Mesenchymal stem cell (in vitro differentiated cells and primary cell): ENCODE data around the gene KRTAP3-1.

Experiments used
- DNase-seq: peaks from one replicate; pipeline ENCODE4 v3.0.0-alpha.2; 2013
- H2AFZ ChIP-seq: one replicate; pipeline ENCODE4 v1.6.1; 2013; ENCODE audit warnings: low read depth, mild to moderate bottlenecking, control low read depth, inconsistent platforms, low read length, moderate library complexity
- H2AK5ac ChIP-seq: 2 replicates; pipeline ENCODE4 v1.6.1; 2013; ENCODE audit warnings: low read length, moderate library complexity, mild to moderate bottlenecking, inconsistent platforms; ENCODE audit not compliant: severe bottlenecking
- H2BK120ac ChIP-seq: one replicate; pipeline ENCODE4 v1.6.1; 2013; ENCODE audit warnings: low read depth, mild to moderate bottlenecking, inconsistent platforms, low read length, moderate library complexity
- H2BK12ac ChIP-seq, 2 experiments: one replicate each; pipeline ENCODE4 v1.6.1; 2013; ENCODE audit warnings: inconsistent platforms in 2 of 2, low read length in 2 of 2, mild to moderate bottlenecking in 2 of 2, moderate library complexity in 2 of 2, control low read depth in 1 of 2
- H2BK15ac ChIP-seq: one replicate; pipeline ENCODE4 v1.6.1; 2013; ENCODE audit warnings: mild to moderate bottlenecking, low read depth, inconsistent platforms; ENCODE audit not compliant: poor library complexity, severe bottlenecking
- H2BK5ac ChIP-seq: 2 replicates; pipeline ENCODE4 v1.6.1; 2013; ENCODE audit warnings: low read depth, mild to moderate bottlenecking, low read length, control low read depth, inconsistent platforms; ENCODE audit not compliant: poor library complexity, severe bottlenecking
- H3K14ac ChIP-seq, 2 experiments: one replicate each; pipeline ENCODE4 v1.6.1; 2013; ENCODE audit warnings: inconsistent platforms in 2 of 2, low read length in 2 of 2, control low read depth in 1 of 2, mild to moderate bottlenecking in 1 of 2, moderate library complexity in 1 of 2
- H3K18ac ChIP-seq, 2 experiments: one replicate each; pipeline ENCODE4 v1.6.1; 2013; ENCODE audit warnings: inconsistent platforms in 2 of 2, low read length in 2 of 2, control low read depth in 1 of 2, low read depth in 1 of 2, mild to moderate bottlenecking in 1 of 2
- H3K23ac ChIP-seq, 2 experiments: one replicate each; pipeline ENCODE4 v1.6.1; 2013; ENCODE audit warnings: inconsistent platforms in 2 of 2, low read length in 2 of 2, mild to moderate bottlenecking in 2 of 2, moderate library complexity in 2 of 2, control low read depth in 1 of 2
- H3K27ac ChIP-seq: 2 replicates; pipeline ENCODE4 v1.5.1; 2013; ENCODE audit warnings: mild to moderate bottlenecking, moderate library complexity, low read length, control low read depth, inconsistent platforms; ENCODE audit not compliant: poor library complexity, severe bottlenecking
- H3K27me3 ChIP-seq, 2 experiments: 2 replicates each; pipeline versions ENCODE4 v1.6.1 to v1.7.0; 2013; ENCODE audit warnings: low read length in 2 of 2, mild to moderate bottlenecking in 2 of 2, moderate library complexity in 2 of 2, control low read depth in 1 of 2, inconsistent platforms in 1 of 2; ENCODE audit not compliant: control insufficient read depth in 1 of 2, insufficient read depth in 1 of 2
- H3K36me3 ChIP-seq, 2 experiments: 2 replicates each; pipeline versions ENCODE4 v1.6.1 to v1.7.0; 2013; ENCODE audit warnings: low read length in 2 of 2, control low read depth in 1 of 2, inconsistent platforms in 1 of 2, low read depth in 1 of 2, mild to moderate bottlenecking in 1 of 2; ENCODE audit not compliant: insufficient read depth in 2 of 2, control insufficient read depth in 1 of 2
- H3K4ac ChIP-seq, 2 experiments: one replicate each; pipeline ENCODE4 v1.6.1; 2013; ENCODE audit warnings: inconsistent platforms in 2 of 2, low read length in 2 of 2, mild to moderate bottlenecking in 2 of 2, moderate library complexity in 2 of 2, control low read depth in 1 of 2, low read depth in 1 of 2
- H3K4me1 ChIP-seq: 2 replicates; pipeline ENCODE4 v1.6.1; 2013; ENCODE audit warnings: low read depth, low read length, control low read depth; ENCODE audit not compliant: control insufficient read depth, insufficient read depth
- H3K4me2 ChIP-seq: 2 replicates; pipeline ENCODE4 v1.6.1; 2013; ENCODE audit warnings: low read length, mild to moderate bottlenecking, inconsistent platforms; ENCODE audit not compliant: poor library complexity, severe bottlenecking
- H3K4me3 ChIP-seq, 2 experiments: 2 replicates each; pipeline versions ENCODE4 v1.5.1 to v1.7.0; 2013; ENCODE audit warnings: low read length in 2 of 2, mild to moderate bottlenecking in 2 of 2, control low read depth in 1 of 2, low read depth in 1 of 2; ENCODE audit not compliant: insufficient read depth in 1 of 2
- H3K79me1 ChIP-seq: replicated peaks from 2 replicates; pipeline ENCODE4 v1.6.1; 2013; ENCODE audit warnings: mild to moderate bottlenecking, control low read depth, low read length, inconsistent platforms; ENCODE audit not compliant: poor library complexity, severe bottlenecking
- H3K9ac ChIP-seq: 2 replicates; pipeline ENCODE4 v1.7.0; 2013; ENCODE audit warnings: mild to moderate bottlenecking, low read length, moderate library complexity
- H3K9me3 ChIP-seq: 2 replicates; pipeline ENCODE4 v1.7.0; 2013; ENCODE audit warnings: mild to moderate bottlenecking, low read length; ENCODE audit not compliant: control insufficient read depth
- H4K8ac ChIP-seq: one replicate; pipeline ENCODE4 v1.6.1; 2013; ENCODE audit warnings: inconsistent platforms, mild to moderate bottlenecking, low read length, moderate library complexity
- H4K91ac ChIP-seq: one replicate; pipeline ENCODE4 v1.6.1; 2013; ENCODE audit warnings: mild to moderate bottlenecking, low read length, inconsistent platforms
- WGBS: methylation state at CpG from one replicate; pipeline ENCODE4 v1.1.7; 2013; ENCODE audit warnings: mixed read lengths; 5-methylcytosine and 5-hydroxymethylcytosine counted together

Gene KRTAP3-1

DNA sequence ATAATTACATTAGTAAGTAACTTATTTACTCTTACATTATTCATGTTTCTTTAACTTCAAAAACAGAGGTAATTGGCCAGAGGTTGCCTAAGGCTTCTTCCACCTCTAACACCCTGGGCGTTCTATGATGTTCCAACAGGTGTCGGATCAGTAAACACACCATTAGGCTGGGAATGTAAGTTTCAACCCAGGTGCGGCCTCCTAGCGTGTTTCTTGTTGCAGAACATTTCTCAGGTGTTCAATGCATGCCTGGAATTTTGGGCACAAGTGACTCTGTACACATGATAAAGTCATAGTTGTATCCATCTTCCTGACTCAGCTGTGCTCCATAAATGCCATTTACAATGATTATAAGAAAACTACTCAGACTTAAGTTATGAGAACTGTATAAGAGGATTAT is 45.1 kb upstream of the KRTAP3-1 start:
- H3K4me1 ChIP-seq: peaks cover 2% of the 10 kb centered on the region
- H3K18ac ChIP-seq: no peak overlapping the region
- no peak overlapping the region for H3K4me3 ChIP-seq
- H2AK5ac ChIP-seq: no peak overlapping the region
- no peak overlapping the region for H4K91ac ChIP-seq
- no peaks in the 10 kb centered on the region for H3K79me1 ChIP-seq
- no peak overlapping the region for H2BK12ac ChIP-seq
- H3K9me3 ChIP-seq: no peaks in the 10 kb centered on the region
- no peak overlapping the region for H3K14ac ChIP-seq
- no peak overlapping the region for H3K9ac ChIP-seq
- no peak overlapping the region for H2AFZ ChIP-seq
- no peaks in the 10 kb centered on the region for H3K36me3 ChIP-seq
- no peak overlapping the region for H3K27ac ChIP-seq
- H2BK15ac ChIP-seq: no peak overlapping the region
- H3K23ac ChIP-seq: no peak overlapping the region
- no peak overlapping the region for H2BK120ac ChIP-seq
- DNase-seq: no peak
- no peak overlapping the region for H2BK5ac ChIP-seq
- WGBS: 93% methylated on average over 4 of the region's 4 CpGs
- H4K8ac ChIP-seq: no peak overlapping the region
- no peaks in the 10 kb centered on the region for H3K27me3 ChIP-seq
- H3K4ac ChIP-seq: no peak overlapping the region
- no peak overlapping the region for H3K4me2 ChIP-seq

DNA sequence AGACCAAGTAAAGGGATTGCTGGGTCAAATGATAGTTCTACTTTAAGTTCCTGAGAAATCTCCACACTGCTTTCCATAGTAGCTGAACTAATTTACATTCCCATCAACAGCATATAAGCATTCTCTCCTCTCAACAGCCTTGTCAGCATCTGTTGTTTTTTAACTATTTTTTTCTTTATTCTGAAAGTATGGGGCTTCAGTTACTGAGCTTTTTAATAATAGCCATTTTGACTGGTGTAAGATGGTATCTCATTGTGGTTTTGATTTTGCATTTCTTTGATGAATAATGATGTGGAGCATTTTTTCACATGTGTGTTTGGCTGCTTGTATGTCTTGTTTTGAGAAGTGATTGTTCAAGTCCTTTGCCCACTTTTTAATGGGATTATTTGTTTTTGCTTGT is 43.6 kb upstream of the KRTAP3-1 start:
- Histone ChIP-seq H3K79me1 (no peaks in the 10 kb centered on the region), H3K9me3 (no peaks in the 10 kb centered on the region), H3K4me3 (no peak overlapping the region)

GRCh38 chr17:41049110-41049509 is 40.2 kb upstream of the KRTAP3-1 start:
- H2BK12ac ChIP-seq: no peak overlapping the region
- H3K4me1 ChIP-seq: peaks cover 8% of the 10 kb centered on the region
- H4K8ac ChIP-seq: no peak overlapping the region
- H4K91ac ChIP-seq: no peak overlapping the region
- no peaks in the 10 kb centered on the region for H3K79me1 ChIP-seq
- no peak overlapping the region for H3K4ac ChIP-seq
- H3K9me3 ChIP-seq: no peaks in the 10 kb centered on the region
- H2BK15ac ChIP-seq: no peak overlapping the region
- no peaks in the 10 kb centered on the region for H3K27me3 ChIP-seq
- no peak overlapping the region for H3K18ac ChIP-seq
- peak overlapping the region; percentile 3 for H3K4me2 ChIP-seq
- H3K9ac ChIP-seq: peak overlapping the region; percentile 7
- H2BK120ac ChIP-seq: no peak overlapping the region
- H3K23ac ChIP-seq: no peak overlapping the region
- peak; percentile 78 for DNase-seq
- H2AFZ ChIP-seq: no peak overlapping the region
- H3K36me3 ChIP-seq: no peaks in the 10 kb centered on the region
- H3K14ac ChIP-seq: no peak overlapping the region
- H2AK5ac ChIP-seq: no peak overlapping the region
- no peak overlapping the region for H3K4me3 ChIP-seq
- 20% methylated on average over 2 of the region's 2 CpGs for WGBS
- no peak overlapping the region for H2BK5ac ChIP-seq
- peak overlapping the region; percentile 57 for H3K27ac ChIP-seq

More for the DNA sequence above, 43.6 kb upstream of the KRTAP3-1 start:
- Histone ChIP-seq H3K14ac (no peak overlapping the region), H4K91ac (no peak overlapping the region), H2BK120ac (no peak overlapping the region), H3K18ac (no peak overlapping the region), H2AFZ (no peak overlapping the region), H4K8ac (no peak overlapping the region), H3K23ac (no peak overlapping the region), H2BK12ac (no peak overlapping the region), H2BK5ac (no peak overlapping the region), H3K27ac (no peak overlapping the region), H3K27me3 (no peaks in the 10 kb centered on the region), H3K4ac (no peak overlapping the region), H2AK5ac (no peak overlapping the region), H2BK15ac (no peak overlapping the region), H3K4me1 (peaks cover 5% of the 10 kb centered on the region), H3K9ac (no peak overlapping the region), H3K4me2 (no peak overlapping the region), H3K36me3 (no peaks in the 10 kb centered on the region)
- DNase-seq: no peak

- no peak overlapping the region for H3K18ac ChIP-seq
- H3K4me1 ChIP-seq: peaks cover 8% of the 10 kb centered on the region
- H2AFZ ChIP-seq: no peak overlapping the region
- peak overlapping the region; percentile 7 for H3K9ac ChIP-seq
- no peaks in the 10 kb centered on the region for H3K36me3 ChIP-seq
- peak overlapping the region; percentile 57 for H3K27ac ChIP-seq
- H3K14ac ChIP-seq: no peak overlapping the region
- no peak overlapping the region for H3K4me3 ChIP-seq
- H3K9me3 ChIP-seq: no peaks in the 10 kb centered on the region
- H3K23ac ChIP-seq: no peak overlapping the region
- 54% methylated on average over 6 of the region's 7 CpGs for WGBS
- H4K91ac ChIP-seq: no peak overlapping the region
- H3K4me2 ChIP-seq: no peak overlapping the region
- no peak overlapping the region for H4K8ac ChIP-seq
- H2AK5ac ChIP-seq: peak overlapping the region; percentile 50
- H2BK12ac ChIP-seq: no peak overlapping the region
- no peaks in the 10 kb centered on the region for H3K27me3 ChIP-seq
- H2BK15ac ChIP-seq: no peak overlapping the region
- H3K4ac ChIP-seq: no peak overlapping the region
- DNase-seq: peak; percentile 31
- no peak overlapping the region for H2BK120ac ChIP-seq
- H2BK5ac ChIP-seq: no peak overlapping the region
- H3K79me1 ChIP-seq: no peaks in the 10 kb centered on the region
Observed at GRCh38 chr17:41048441-41048840, 39.5 kb upstream of the KRTAP3-1 start.
